ENCODE results near the gene AUNIP.

DNA sequence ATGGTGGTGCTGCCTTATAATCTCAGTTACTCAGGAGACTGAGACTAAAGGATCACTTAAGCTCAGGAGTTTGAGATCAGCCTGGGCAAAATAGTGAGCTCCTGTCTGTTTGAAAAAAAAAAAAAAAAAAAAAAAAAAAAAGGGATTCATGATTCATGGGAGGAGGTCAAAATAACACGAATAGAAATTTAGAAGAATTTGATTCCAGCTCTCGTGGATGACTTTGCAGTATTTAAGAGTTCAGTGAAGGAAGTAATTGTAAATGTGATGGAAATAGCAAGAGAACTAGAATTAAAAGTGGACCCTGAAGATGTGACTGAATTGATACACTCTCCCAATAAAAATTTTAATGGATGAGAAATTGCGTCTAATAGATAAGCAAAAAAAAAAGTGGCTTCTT, 15.8 kb downstream of the AUNIP start:
- TF ChIP-seq TCF12 (IDR thresholded peaks at IDR 0.05) (no peak), RAD21 (IDR thresholded peaks at IDR 0.05; ENCODE audit: low read length) (no peak), RXRA (IDR thresholded peaks at IDR 0.05; ENCODE audit: borderline replicate concordance, low read depth) (no peak), RFX5 (IDR thresholded peaks at IDR 0.05; ENCODE audit: low read length) (no peak), EP300 (IDR thresholded peaks at IDR 0.05; ENCODE audit: borderline replicate concordance in 1 of 2, low read depth in 1 of 2, low read length in 1 of 2) (no peak), CHD2 (IDR thresholded peaks at IDR 0.05; ENCODE audit: low read length, partially characterized antibody) (no peak), NFIC (IDR thresholded peaks at IDR 0.05; ENCODE audit: borderline replicate concordance) (no peak), FOSL2 (IDR thresholded peaks at IDR 0.05; ENCODE audit: borderline replicate concordance, low read depth) (no peak)
- TF ChIP-seq, protein P1, sequence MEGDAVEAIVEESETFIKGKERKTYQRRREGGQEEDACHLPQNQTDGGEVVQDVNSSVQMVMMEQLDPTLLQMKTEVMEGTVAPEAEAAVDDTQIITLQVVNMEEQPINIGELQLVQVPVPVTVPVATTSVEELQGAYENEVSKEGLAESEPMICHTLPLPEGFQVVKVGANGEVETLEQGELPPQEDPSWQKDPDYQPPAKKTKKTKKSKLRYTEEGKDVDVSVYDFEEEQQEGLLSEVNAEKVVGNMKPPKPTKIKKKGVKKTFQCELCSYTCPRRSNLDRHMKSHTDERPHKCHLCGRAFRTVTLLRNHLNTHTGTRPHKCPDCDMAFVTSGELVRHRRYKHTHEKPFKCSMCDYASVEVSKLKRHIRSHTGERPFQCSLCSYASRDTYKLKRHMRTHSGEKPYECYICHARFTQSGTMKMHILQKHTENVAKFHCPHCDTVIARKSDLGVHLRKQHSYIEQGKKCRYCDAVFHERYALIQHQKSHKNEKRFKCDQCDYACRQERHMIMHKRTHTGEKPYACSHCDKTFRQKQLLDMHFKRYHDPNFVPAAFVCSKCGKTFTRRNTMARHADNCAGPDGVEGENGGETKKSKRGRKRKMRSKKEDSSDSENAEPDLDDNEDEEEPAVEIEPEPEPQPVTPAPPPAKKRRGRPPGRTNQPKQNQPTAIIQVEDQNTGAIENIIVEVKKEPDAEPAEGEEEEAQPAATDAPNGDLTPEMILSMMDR (IDR thresholded peaks at IDR 0.05): no peak
- TF ChIP-seq, protein P2, sequence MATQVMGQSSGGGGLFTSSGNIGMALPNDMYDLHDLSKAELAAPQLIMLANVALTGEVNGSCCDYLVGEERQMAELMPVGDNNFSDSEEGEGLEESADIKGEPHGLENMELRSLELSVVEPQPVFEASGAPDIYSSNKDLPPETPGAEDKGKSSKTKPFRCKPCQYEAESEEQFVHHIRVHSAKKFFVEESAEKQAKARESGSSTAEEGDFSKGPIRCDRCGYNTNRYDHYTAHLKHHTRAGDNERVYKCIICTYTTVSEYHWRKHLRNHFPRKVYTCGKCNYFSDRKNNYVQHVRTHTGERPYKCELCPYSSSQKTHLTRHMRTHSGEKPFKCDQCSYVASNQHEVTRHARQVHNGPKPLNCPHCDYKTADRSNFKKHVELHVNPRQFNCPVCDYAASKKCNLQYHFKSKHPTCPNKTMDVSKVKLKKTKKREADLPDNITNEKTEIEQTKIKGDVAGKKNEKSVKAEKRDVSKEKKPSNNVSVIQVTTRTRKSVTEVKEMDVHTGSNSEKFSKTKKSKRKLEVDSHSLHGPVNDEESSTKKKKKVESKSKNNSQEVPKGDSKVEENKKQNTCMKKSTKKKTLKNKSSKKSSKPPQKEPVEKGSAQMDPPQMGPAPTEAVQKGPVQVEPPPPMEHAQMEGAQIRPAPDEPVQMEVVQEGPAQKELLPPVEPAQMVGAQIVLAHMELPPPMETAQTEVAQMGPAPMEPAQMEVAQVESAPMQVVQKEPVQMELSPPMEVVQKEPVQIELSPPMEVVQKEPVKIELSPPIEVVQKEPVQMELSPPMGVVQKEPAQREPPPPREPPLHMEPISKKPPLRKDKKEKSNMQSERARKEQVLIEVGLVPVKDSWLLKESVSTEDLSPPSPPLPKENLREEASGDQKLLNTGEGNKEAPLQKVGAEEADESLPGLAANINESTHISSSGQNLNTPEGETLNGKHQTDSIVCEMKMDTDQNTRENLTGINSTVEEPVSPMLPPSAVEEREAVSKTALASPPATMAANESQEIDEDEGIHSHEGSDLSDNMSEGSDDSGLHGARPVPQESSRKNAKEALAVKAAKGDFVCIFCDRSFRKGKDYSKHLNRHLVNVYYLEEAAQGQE (IDR thresholded peaks at IDR 0.05; ENCODE audit: low read depth, low read length): no peak
- TF ChIP-seq, protein P3, sequence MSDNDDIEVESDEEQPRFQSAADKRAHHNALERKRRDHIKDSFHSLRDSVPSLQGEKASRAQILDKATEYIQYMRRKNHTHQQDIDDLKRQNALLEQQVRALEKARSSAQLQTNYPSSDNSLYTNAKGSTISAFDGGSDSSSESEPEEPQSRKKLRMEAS (IDR thresholded peaks at IDR 0.05; ENCODE audit: low read depth): no peak
